Stimulated activated CD4-positive, alpha-beta T cell treated with anti-CD3 and anti-CD28 coated beads, Interleukin-2, amount 100 ng/mL, for 24 hours (primary cell): ENCODE measurements around the gene LGALS4.
"Not testable (repeated sequence)": the region's sequence is repeated elsewhere in the genome, so short reads cannot be mapped to it uniquely, and the experiment has no call there.

Source experiments
- DNase-seq, 2 donors: peaks; one replicate each; pipeline ENCODE4 v3.0.0-alpha.2; 2020

LGALS4 gene

GRCh38 chr19:38766276-38767047, 46.3 kb downstream of the LGALS4 start:
- no peak for DNase-seq

- no peak for DNase-seq
Observed at GRCh38 chr19:38765214-38765613, 47.5 kb downstream of the LGALS4 start.

- DNase-seq, result no peak
Observed at GRCh38 chr19:38763795-38764220, 48.9 kb downstream of the LGALS4 start.

- DNase-seq, result not testable (repeated sequence)
Observed at GRCh38 chr19:38761884-38762389, 50.8 kb downstream of the LGALS4 start.

- DNase-seq, result not testable (repeated sequence)
Observed at GRCh38 chr19:38760805-38761517, 51.8 kb downstream of the LGALS4 start.

- DNase-seq, result no peak
Observed at GRCh38 chr19:38759590-38760003, 53.1 kb downstream of the LGALS4 start.

- not testable (repeated sequence) for DNase-seq
Observed at GRCh38 chr19:38754196-38754595, 58.5 kb downstream of the LGALS4 start.

- DNase-seq, result not testable (repeated sequence)
Observed at GRCh38 chr19:38753783-38754182, 59.0 kb downstream of the LGALS4 start.
